Astrocyte (in vitro differentiated cells and primary cell): ENCODE data around the gene RPL28. TPM values are rescaled to one million over a fixed set of nuclear protein-coding genes. Genes with fewer than 3 reads are reported as not detected.
A peak's percentile ranks its signal among the peaks of the same experiment; 100 is the strongest.

Experiments
- DNase-seq: peaks from one replicate; pipeline ENCODE4 v3.0.0-alpha.2; 2010; ENCODE audit warnings: low read depth
- FAIRE-seq: peaks from 2 replicates; lab custom pipeline; 2011; peaks lifted over from hg19 to GRCh38; lab: Jason Lieb, UNC
- H2AFZ ChIP-seq: 2 replicates; pipeline ENCODE4 v1.6.0; 2012; ENCODE audit warnings: low read depth, low read length, inconsistent platforms
- H3K27ac ChIP-seq: 2 replicates; pipeline ENCODE4 v1.5.1; 2011; ENCODE audit warnings: low read depth, low read length, inconsistent platforms
- H3K27me3 ChIP-seq: 2 replicates; pipeline ENCODE4 v1.6.0; 2011; ENCODE audit warnings: low read length, inconsistent platforms; ENCODE audit not compliant: insufficient read depth
- H3K36me3 ChIP-seq: 2 replicates; pipeline ENCODE4 v1.5.1; 2011; ENCODE audit warnings: low read length, inconsistent platforms; ENCODE audit not compliant: insufficient read depth
- H3K4me1 ChIP-seq: 2 replicates; pipeline ENCODE4 v1.5.1; 2011; ENCODE audit warnings: low read length, inconsistent platforms; ENCODE audit not compliant: insufficient read depth
- H3K4me2 ChIP-seq: 2 replicates; pipeline ENCODE4 v1.6.0; 2012; ENCODE audit warnings: low read length, inconsistent platforms
- H3K4me3 ChIP-seq: 2 replicates; pipeline ENCODE4 v1.5.1; 2011; ENCODE audit warnings: low read depth, mild to moderate bottlenecking, low read length, inconsistent platforms; ENCODE audit not compliant: insufficient read depth
- H3K79me2 ChIP-seq: 2 replicates; pipeline ENCODE4 v1.6.0; 2012; ENCODE audit warnings: mild to moderate bottlenecking, low read length, inconsistent platforms; ENCODE audit not compliant: insufficient read depth
- H3K9ac ChIP-seq: 2 replicates; pipeline ENCODE4 v1.6.0; 2012; ENCODE audit warnings: mild to moderate bottlenecking, low read length, inconsistent platforms
- H3K9me3 ChIP-seq: 2 replicates; pipeline ENCODE4 v1.5.1; 2012; ENCODE audit warnings: low read depth, mild to moderate bottlenecking, low read length, inconsistent platforms; ENCODE audit not compliant: insufficient read depth
- H4K20me1 ChIP-seq: 2 replicates; pipeline ENCODE4 v1.6.0; 2012; ENCODE audit warnings: low read length, inconsistent platforms; ENCODE audit not compliant: insufficient read depth
- H3K27ac Mint-ChIP-seq: one replicate; pipeline ENCODE4 v1.8.0; 2021; ENCODE audit warnings: mild to moderate bottlenecking, mixed read lengths; ENCODE audit not compliant: unreplicated experiment
- H3K27me3 Mint-ChIP-seq: one replicate; pipeline ENCODE4 v1.8.0; 2021; ENCODE audit warnings: low read depth, mixed read lengths; ENCODE audit not compliant: unreplicated experiment
- H3K36me3 Mint-ChIP-seq: one replicate; pipeline ENCODE4 v1.8.0; 2021; ENCODE audit warnings: low read depth, mixed read lengths; ENCODE audit not compliant: unreplicated experiment
- H3K4me1 Mint-ChIP-seq: one replicate; pipeline ENCODE4 v1.8.0; 2021; ENCODE audit warnings: low read depth, mixed read lengths; ENCODE audit not compliant: unreplicated experiment
- H3K4me3 Mint-ChIP-seq: one replicate; pipeline ENCODE4 v1.8.0; 2021; ENCODE audit warnings: mild to moderate bottlenecking, moderate library complexity, mixed read lengths; ENCODE audit not compliant: unreplicated experiment
- H3K9me3 Mint-ChIP-seq: one replicate; pipeline ENCODE4 v1.8.0; 2021; ENCODE audit warnings: mild to moderate bottlenecking, mixed read lengths; ENCODE audit not compliant: unreplicated experiment
- EZH2 ChIP-seq: IDR thresholded peaks from 2 replicates; pipeline ENCODE4 v1.6.1; 2012; ENCODE audit warnings: mild to moderate bottlenecking, low read length, inconsistent platforms; ENCODE audit not compliant: insufficient read depth
- total RNA-seq: library from RNA; stranded (reverse); gene quantifications from 2 replicates; pipeline ENCODE4 v1.2.1, GENCODE V29; 2021
- TF ChIP-seq, protein P1 (sequence below): IDR thresholded peaks from 2 replicates; pipeline ENCODE4 v1.5.1; 2011; ENCODE audit warnings: low read depth, mild to moderate bottlenecking, inconsistent platforms, low read length, moderate library complexity; ENCODE audit not compliant: insufficient read depth

The RPL28 gene
- total RNA-seq, 1 donor from 2014 or later, result 2,072 TPM

GRCh38 chr19:55391702-55392615, 6.2 kb downstream of the RPL28 start:
- Histone ChIP-seq H3K27me3 (no peaks in the 10 kb centered on the region), H3K27ac (no peak overlapping the region), H2AFZ (no peak overlapping the region), H3K4me3 (no peak overlapping the region), H3K79me2 (peaks cover 37% of the 10 kb centered on the region), H3K9me3 (no peaks in the 10 kb centered on the region), H3K4me1 (peaks cover 37% of the 10 kb centered on the region), H3K4me2 (no peak overlapping the region), H4K20me1 (peaks cover 64% of the 10 kb centered on the region), H3K36me3 (peaks cover 29% of the 10 kb centered on the region), H3K9ac (no peak overlapping the region)
- Mint-ChIP-seq H3K4me3 (peak overlapping the region; percentile 34), H3K9me3 (no peaks in the 10 kb centered on the region), H3K4me1 (peaks cover 42% of the 10 kb centered on the region), H3K27ac (no peak overlapping the region), H3K27me3 (no peaks in the 10 kb centered on the region), H3K36me3 (peaks cover 22% of the 10 kb centered on the region)
- no peak for FAIRE-seq
- no peak for TF ChIP-seq EZH2
- TF ChIP-seq, protein P1, sequence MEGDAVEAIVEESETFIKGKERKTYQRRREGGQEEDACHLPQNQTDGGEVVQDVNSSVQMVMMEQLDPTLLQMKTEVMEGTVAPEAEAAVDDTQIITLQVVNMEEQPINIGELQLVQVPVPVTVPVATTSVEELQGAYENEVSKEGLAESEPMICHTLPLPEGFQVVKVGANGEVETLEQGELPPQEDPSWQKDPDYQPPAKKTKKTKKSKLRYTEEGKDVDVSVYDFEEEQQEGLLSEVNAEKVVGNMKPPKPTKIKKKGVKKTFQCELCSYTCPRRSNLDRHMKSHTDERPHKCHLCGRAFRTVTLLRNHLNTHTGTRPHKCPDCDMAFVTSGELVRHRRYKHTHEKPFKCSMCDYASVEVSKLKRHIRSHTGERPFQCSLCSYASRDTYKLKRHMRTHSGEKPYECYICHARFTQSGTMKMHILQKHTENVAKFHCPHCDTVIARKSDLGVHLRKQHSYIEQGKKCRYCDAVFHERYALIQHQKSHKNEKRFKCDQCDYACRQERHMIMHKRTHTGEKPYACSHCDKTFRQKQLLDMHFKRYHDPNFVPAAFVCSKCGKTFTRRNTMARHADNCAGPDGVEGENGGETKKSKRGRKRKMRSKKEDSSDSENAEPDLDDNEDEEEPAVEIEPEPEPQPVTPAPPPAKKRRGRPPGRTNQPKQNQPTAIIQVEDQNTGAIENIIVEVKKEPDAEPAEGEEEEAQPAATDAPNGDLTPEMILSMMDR, result no peak
- no peak for DNase-seq

DNA sequence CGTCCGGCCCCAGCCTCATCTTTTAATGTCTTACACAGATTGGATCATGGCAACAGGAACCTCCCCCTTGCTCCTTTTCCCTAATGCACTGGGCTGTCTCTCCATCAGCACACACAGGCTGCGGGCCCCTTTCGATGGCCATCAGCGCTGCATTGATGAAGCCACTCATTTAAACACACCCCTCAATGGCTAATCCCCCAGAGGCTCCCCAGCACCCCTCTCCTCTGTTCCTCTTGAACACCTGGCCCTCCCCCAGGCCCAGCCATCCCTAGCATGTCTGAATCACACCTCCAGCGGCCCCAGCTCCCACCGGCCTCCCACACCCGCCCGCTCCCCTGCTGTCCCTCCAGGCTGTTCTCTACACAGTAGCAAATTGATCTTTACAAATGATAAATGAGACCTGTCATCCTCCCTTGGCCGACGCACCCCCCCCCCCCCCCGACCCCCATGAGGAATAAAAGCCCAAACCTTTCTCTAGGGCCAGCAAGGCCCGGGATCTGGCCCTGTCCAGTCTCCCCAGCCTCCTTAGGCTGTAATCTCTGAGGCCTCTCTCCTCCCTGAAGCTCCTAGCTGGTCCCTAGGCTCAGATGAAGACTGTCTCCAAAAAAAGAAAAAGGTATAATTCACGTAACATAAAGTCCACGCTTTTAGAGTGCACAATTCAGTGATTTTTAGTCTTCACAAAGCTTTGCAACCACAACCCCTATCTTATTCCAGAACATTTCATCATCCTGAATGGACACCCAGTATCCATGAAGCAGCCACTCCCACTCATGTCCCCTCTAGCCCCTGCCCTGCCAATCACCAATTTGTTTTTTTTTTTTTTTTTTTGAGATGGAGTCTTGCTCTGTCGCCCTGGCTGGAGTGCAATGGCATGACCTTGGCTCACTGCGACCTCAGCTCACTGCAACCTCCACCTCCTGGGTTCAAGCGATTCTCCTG, 7.4 kb downstream of the RPL28 start:
- no peak for DNase-seq
- H3K4me1 ChIP-seq, result peaks cover 25% of the 10 kb centered on the region
- H3K36me3 ChIP-seq, result peaks cover 24% of the 10 kb centered on the region
- H3K4me3 ChIP-seq, result no peak overlapping the region
- H3K27me3 Mint-ChIP-seq, result no peaks in the 10 kb centered on the region
- H3K79me2 ChIP-seq, result peaks cover 26% of the 10 kb centered on the region
- no peak overlapping the region for H3K9ac ChIP-seq
- peaks cover 53% of the 10 kb centered on the region for H4K20me1 ChIP-seq
- peak overlapping the region; percentile 66 for H3K27ac Mint-ChIP-seq
- no peaks in the 10 kb centered on the region for H3K9me3 ChIP-seq
- H2AFZ ChIP-seq, result no peak overlapping the region
- FAIRE-seq, result no peak
- TF ChIP-seq EZH2, result no peak
- TF ChIP-seq, protein P1, result no peak
- no peak overlapping the region for H3K27ac ChIP-seq
- H3K4me1 Mint-ChIP-seq, result peaks cover 36% of the 10 kb centered on the region
- H3K27me3 ChIP-seq, result no peaks in the 10 kb centered on the region
- peaks cover 11% of the 10 kb centered on the region for H3K36me3 Mint-ChIP-seq
- peak overlapping the region; percentile 73 for H3K4me3 Mint-ChIP-seq
- no peak overlapping the region for H3K4me2 ChIP-seq
- H3K9me3 Mint-ChIP-seq, result no peaks in the 10 kb centered on the region
